Left renal pelvis (tissue), 4 donors: ENCODE results near the gene RNASE8. TPM values are rescaled to one million over a fixed set of nuclear protein-coding genes. Genes with fewer than 3 reads are reported as not detected.

Source experiments
- DNase-seq, 4 donors: peaks; one replicate each; pipeline ENCODE4 v3.0.0-alpha.2; 2013; ENCODE audit warnings: low read depth in 4 of 4, low spot score in 3 of 4
- polyA plus RNA-seq, 4 donors: library from polyadenylated mRNA; unstranded; fragments of 120-200 nt; gene quantifications; one replicate each; pipeline ENCODE4 v1.2.1, GENCODE V29; 2013; ENCODE audit not compliant: insufficient read length in 4 of 4

The RNASE8 gene
- polyA plus RNA-seq, 4 donors = not detected

DNA sequence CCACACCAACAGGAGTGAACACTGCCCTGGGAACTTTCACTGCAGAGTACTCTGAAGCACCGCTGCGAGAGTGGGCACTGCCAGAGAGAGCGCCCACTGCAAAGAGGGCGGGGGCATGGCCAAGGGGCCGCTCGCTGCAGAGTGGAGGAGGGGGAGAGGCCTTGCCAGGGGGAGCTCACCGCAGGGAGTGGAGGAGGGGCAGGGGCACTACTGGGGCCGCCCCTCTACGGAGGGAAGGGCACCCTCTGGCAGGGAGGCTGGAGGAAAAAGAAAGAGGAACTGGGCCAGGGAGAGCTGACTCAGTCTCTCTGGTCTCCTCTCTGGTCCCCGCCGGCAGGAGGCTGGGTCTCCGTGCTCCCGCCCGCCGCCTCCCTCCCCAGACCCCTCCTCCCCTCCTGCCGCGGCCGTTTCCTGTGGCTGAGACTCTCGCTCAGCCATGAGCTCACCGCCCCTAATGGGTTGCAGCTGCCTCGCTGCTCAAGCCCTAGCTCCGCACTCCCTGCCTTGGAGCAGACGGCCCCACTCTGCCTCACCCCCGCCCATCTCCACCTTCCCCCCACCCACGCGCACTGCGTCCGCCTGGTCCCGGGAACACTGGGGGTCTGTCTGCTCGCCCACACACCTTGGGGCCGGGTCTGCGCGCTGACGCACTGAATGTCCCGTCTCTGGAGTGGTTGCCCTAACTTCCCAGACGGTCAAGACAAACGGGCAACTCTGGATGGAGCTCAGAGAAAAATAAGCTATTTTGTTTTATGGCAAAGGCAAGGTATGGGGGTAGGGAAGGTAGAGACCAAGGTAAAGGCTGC, 13.8 kb downstream of the RNASE8 start:
- DNase-seq = peak in 3 of 4 donors; percentile 82 to 87 (median 84)

DNA sequence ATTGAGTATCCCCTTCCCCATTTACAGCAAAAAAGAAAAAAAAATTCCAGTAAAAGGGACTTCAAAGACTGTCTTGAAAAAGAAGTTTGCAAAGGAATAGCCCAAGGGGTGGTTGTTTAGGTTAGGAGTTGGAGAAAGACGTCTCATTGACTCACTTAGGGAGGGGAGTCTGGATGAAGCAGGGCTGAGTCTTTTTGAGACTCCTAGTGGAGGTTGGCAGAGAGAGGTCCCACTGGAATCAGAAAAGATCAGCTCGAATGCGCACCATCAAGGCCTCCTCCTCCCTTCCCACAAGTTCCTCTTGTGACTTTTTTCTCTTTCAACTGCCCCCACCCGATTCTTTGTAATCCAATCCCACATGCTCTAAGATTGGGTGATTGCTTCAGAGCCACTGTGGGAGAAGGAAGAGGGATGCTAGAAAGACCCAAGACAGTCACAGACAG, 14.4 kb downstream of the RNASE8 start:
- peak in 1 of 4 donors; percentile 32 for DNase-seq

DNA sequence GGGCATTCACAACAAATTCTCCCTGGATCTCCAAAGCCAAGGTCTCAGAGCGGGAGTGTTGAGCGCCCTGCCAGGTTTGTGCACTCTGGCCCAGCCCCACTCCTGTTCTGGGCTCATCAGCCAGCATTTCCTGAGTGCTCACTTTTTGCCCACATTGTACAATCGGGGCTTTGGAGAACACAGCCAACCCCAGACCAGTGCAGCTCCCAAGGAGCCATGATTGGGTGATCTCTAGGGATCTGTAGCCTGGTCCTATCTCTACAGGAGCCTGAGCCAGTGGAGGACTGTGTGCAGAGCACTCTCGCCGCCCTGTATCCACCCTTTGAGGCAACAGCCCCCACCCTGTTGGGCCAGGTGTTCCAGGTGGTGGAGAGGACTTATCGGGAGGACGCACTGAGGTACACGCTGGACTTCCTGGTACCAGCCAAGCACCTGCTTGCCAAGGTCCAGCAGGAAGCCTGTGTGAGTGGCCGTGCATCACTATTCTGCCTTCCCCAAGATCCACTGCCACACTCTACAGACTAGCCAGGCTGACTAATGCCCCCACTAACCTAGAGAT, 15.2 kb downstream of the RNASE8 start:
- no peak for DNase-seq

DNA sequence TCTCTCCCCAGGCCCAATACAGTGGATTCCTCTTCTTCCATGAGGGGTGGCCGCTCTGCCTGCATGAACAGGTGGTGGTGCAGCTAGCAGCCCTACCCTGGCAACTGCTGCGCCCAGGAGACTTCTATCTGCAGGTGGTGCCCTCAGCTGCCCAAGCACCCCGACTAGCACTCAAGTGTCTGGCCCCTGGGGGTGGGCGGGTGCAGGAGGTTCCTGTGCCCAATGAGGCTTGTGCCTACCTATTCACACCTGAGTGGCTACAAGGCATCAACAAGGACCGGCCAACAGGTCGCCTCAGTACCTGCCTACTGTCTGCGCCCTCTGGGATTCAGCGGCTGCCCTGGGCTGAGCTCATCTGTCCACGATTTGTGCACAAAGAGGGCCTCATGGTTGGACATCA, 16.3 kb downstream of the RNASE8 start:
- DNase-seq = no peak

DNA sequence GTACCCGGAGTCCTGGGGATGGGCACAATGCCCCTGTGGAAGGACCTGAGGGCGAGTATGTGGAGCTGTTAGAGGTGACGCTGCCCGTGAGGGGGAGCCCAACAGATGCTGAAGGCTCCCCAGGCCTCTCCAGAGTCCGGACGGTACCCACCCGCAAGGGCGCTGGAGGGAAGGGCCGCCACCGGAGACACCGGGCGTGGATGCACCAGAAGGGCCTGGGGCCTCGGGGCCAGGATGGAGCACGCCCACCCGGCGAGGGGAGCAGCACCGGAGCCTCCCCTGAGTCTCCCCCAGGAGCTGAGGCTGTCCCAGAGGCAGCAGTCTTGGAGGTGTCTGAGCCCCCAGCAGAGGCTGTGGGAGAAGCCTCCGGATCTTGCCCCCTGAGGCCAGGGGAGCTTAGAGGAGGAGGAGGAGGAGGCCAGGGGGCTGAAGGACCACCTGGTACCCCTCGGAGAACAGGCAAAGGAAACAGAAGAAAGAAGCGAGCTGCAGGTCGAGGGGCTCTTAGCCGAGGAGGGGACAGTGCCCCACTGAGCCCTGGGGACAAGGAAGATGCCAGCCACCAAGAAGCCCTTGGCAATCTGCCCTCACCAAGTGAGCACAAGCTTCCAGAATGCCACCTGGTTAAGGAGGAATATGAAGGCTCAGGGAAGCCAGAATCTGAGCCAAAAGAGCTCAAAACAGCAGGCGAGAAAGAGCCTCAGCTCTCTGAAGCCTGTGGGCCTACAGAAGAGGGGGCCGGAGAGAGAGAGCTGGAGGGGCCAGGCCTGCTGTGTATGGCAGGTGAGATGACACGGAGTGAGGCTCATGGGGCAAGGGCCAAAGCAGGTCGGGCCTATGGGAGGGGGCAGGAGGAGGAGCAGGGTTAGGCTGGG, 17.0 kb downstream of the RNASE8 start:
- DNase-seq = no peak

DNA sequence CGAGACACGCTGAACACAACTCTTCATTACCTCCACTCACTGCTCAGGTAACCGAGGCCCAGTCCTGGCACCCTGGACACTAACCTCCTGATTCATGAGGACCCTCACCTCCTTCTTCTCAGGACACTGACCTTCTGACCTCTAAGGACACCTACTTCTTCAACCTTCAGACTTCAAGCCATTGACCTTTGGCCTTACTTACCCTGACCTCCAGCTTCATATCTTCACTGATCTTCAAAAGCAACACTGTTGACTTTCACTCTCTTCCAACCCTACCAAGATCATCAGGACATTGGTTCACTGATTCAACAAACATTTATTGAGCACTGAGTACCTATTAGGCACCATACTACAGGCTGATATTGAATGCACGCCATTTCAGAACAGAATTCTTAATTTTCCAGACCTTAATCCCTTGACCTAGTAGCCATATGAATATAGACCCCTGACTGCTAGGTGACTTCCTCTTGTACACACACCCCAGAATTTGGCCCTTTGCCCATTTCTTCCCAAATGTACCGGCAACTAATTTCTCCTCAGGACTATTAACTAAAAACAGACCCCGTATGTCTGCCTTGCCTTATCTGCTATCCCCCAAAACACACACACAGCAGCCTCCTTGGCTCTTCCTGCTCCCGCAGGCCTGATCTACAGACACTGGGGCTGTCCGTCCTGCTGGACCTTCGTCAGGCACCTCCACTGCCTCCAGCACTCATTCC, 18.3 kb downstream of the RNASE8 start:
- DNase-seq = no peak

DNA sequence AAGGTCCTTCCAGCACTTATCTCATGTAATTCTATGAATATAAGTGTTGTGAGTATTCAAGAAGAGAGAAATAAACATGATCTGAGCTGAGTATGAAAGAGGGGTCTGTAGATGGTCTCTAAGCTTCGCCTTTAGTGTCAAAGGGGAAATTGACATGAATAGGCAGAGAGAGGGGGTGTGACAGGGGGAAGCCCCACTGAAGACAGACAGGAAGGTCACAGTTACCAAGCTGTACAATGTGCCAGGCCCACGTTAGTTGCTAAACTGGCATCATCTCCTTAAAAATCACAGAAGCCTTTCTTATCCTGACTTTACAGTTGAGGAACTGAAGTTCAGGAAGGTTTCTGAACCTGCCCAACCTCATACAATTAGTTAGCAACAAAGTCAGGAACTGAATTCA, 20.1 kb downstream of the RNASE8 start:
- DNase-seq = no peak

DNA sequence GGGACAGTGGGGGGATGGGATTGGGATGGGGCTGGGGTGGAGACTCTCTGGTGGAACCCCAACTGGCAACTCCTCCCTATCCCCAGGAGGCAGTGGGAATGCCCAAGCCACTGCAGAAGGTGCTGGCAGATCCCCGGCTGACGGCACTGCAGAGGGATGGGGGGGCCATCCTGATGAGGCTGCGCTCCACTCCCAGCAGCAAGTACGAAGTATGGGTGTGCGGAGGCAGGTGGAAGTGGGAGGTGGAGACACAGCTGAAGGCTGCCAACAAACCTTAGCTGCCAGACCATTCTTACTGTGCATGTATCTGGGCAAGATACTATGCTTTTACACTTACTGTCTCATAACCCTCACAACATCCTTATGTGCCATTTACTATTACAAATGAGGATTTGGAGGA, 20.7 kb downstream of the RNASE8 start:
- no peak for DNase-seq

DNA sequence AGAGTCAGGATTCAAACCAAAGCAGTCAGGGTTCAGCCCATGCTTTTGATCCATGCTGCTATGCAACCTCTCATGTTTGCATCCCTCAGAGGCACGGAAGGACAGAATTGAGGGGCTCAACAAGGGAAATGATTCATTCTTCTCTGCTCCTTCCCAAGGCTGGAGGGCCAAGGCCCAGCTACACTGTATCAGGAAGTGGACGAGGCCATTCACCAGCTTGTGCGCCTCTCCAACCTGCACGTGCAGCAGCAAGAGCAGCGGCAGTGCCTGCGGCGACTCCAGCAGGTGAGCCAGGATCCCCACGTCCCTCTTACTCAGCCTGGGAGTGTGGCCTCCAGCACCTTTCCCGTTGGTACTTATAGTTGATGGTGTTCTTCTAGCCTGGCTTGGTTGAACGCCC, 21.1 kb downstream of the RNASE8 start:
- no peak for DNase-seq

DNA sequence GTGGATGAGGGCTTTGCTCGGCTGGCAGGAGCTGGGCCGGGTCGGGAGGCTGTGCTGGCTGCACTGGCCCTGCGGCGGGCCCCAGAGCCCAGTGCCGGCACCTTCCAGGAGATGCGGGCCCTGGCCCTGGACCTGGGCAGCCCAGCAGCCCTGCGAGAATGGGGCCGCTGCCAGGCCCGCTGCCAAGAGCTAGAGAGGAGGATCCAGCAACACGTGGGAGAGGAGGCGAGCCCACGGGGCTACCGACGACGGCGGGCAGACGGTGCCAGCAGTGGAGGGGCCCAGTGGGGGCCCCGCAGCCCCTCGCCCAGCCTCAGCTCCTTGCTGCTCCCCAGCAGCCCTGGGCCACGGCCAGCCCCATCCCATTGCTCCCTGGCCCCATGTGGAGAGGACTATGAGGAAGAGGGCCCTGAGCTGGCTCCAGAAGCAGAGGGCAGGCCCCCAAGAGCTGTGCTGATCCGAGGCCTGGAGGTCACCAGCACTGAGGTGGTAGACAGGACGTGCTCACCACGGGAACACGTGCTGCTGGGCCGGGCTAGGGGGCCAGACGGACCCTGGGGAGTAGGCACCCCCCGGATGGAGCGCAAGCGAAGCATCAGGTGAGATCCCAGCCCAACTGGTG, 24.0 kb downstream of the RNASE8 start:
- DNase-seq = no peak

DNA sequence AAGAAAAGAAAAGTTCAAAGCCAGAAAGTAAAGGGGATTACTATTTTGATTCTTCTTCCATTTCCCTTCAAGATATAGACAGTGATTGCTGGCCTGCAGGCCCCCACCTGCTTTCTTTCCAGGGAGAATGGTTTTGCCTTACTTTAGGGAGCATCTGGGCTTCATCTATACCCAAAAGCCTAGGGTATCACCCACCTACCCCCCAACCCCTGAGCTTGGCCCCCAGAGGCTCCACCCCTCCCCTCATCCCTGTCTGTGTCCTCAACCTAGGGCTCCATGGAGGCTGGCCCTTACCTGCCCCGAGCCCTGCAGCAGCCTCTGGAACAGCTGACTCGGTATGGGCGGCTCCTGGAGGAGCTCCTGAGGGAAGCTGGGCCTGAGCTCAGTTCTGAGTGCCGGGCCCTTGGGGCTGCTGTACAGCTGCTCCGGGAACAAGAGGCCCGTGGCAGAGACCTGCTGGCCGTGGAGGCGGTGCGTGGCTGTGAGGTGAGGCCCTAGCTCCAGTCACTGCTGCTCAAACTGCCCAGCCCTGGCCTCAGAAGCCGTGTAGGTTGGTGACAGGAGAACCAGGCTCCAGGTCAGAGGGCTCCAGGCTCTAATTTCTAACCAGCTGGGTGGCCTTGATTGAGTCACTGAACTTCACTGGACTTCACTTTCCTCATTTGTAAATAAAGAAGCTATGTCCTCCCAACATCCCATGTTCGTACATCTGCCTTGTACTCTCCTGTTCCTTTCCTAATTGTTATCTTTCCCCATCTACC, 26.1 kb downstream of the RNASE8 start:
- no peak for DNase-seq

DNA sequence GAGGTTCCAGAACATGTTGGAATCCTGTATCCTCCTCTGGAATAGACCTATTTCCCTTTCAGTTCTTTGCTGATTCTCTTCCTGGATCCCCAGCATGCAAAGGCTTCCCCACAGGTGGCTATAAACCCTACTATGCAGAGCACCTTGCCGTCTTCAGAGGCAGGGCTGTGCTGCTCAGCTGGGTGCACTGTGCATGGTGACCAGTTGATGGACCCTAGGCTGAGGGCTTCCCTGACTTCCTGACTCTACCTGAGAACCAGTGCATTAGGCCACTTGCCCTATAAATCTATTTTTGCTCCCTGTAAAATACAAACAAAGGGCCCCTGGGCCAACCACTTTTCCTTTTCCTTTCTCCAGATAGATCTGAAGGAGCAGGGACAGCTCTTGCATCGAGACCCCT, 26.8 kb downstream of the RNASE8 start:
- DNase-seq = no peak

DNA sequence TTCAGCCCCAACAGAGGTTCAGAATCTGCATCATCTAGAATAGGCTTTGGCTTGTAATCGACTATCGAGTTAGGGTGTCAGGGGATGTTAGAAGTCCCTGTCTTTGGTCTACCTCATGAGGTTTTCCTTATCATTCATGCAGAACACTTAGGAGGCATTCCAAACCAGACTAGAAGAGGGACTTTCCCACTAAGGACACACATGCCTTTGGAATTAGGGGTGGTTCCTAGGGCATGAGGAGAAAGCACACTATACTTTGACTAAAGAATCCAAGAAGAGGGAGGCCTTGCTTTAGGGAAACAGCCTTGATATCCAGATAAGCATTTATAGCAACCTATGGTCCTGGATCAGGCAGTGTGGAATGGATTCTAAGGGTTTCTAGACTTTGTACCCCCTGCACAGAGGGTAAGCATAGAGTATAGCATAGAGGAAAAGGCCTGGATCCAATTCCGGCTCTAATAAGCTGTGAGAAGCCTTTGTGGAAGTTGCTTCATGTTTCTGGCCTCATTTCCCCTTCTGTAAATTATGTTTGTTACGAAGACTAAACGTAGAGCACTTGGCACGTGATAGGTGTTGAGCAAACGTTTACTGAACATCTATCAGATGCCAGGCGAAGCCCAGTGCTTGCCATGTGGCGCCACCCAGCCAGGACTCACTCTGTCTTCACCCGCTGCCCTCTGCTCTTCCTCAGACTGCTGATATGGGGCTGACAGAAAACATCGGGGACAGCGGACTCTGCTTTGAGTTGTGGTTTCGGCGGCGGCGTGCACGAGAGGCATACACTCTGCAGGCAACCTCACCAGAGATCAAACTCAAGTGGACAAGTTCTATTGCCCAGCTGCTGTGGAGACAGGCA, 27.6 kb downstream of the RNASE8 start:
- no peak for DNase-seq

DNA sequence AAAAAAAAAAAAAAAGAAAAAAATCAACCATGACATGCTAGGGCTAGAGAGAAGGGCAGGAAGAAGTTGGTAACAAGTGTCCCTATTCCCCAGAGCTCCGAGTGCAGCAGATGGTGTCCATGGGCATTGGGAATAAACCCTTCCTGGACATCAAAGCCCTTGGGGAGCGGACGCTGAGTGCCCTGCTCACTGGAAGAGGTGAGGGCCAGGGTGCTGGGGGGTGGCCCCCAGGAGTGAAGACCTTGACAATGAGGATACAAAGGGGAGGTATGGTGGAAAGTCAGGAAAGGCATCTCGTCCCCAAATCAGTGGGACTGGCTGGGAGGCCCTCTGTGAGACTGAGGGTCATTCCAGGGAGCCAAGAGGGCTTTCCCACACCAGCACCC, 29.3 kb downstream of the RNASE8 start:
- no peak for DNase-seq

DNA sequence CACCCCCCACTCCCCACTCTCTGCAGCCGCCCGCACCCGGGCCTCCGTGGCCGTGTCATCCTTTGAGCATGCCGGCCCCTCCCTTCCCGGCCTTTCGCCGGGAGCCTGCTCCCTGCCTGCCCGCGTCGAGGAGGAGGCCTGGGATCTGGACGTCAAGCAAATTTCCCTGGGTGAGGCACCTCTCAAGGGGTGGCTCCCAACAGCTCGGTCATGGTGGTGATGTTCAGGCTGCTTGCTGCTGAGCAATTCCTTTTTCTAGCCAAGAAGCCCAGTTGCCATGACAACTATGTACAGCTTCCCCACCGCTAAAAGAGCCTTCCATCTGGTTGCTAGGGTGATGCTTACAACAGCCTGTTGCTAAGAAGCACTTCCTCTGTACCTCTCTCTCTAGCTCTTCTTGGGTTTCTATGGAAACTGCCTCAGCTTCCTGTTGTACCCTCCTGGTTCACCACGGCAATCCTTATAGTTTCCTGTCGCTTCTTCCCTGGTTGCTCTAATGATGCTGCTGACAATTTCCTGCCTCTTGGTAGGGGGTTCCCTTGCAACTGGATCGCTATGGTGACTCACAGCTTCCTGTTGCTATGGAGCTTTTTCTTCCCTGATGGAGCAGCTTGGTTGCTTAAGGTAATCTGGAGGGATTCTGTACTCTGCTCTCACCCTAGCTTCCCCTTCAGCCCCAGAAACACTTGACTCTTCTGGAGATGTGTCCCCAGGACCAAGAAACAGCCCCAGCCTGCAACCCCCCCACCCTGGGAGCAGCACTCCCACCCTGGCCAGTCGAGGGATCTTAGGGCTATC, 29.9 kb downstream of the RNASE8 start:
- no peak for DNase-seq

DNA sequence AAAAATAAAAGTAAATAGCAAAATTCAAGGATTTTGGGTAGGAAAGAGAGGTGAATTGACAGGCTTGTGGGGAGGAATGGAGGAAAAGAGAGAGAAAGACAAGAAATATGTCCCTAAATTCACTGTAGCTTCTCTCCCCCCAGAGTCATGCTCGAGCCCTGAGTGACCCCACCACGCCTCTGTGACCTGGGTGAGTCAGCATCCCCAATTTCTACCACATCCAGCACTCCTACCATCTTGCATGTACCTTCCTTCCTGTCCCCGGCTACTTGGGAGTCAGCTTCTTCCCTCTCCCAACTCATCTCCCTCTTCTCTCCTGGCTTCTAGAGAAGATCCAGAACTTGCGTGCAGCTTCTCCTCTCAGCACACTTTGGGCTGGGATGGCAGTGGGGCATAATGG, 31.1 kb downstream of the RNASE8 start:
- DNase-seq = no peak

DNA sequence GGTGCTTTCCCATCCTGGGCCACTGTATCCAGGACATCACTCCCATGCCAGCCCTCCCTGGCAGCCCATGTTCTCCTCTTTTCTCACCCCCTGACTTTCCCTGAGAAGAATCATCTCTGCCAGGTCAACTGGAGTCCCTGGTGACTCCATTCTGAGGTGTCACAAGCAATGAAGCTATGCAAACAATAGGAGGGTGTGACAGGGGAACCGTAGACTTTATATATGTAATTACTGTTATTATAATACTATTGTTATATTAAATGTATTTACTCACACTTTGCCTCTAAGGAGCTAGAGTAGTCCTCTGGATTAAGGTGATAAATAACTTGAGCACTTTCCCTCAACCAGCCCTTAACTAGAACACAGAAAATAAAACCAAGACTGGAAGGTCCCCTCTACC, 31.6 kb downstream of the RNASE8 start:
- no peak for DNase-seq

DNA sequence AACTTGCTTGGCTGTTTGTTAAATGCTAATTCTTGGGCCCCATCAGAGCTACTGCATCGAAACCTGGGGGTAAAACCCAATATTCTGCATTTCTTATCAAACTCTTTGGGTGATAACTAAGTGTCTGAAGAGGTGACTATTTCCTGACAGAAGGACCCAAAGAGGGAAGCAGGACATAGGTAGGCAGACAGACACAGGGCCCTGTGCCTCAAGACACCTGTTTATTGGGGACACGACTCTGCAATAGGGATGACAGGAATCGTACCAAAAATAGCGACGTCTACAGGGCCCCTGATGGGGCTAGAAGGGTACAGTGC, 32.2 kb downstream of the RNASE8 start:
- no peak for DNase-seq
